ENCODE measurements around the gene MTHFR.
"Not testable (repeated sequence)": the region's sequence is repeated elsewhere in the genome, so short reads cannot be mapped to it uniquely, and the experiment has no call there.

Gene MTHFR

GRCh38 chr1:11833497-11833896, 27.7 kb upstream of the MTHFR start:
- no peak for DNase-seq (ENCODE audit: low read depth)

- no peak for DNase-seq (ENCODE audit: low read depth)
These were observed 26.4 kb upstream of the MTHFR start for GRCh38 chr1:11831945-11832725.

GRCh38 chr1:11828511-11828910, 22.7 kb upstream of the MTHFR start:
- DNase-seq (ENCODE audit: low read depth): no peak

- no peak for DNase-seq (ENCODE audit: low read depth)
These were observed 21.2 kb upstream of the MTHFR start for GRCh38 chr1:11826946-11827345.

GRCh38 chr1:11825131-11825530, 19.4 kb upstream of the MTHFR start:
- DNase-seq (ENCODE audit: low read depth): peak; percentile 29

GRCh38 chr1:11823366-11824137, 17.8 kb upstream of the MTHFR start:
- DNase-seq (ENCODE audit: low read depth): no peak

GRCh38 chr1:11822091-11822490, 16.3 kb upstream of the MTHFR start:
- peak; percentile 32 for DNase-seq (ENCODE audit: low read depth)

GRCh38 chr1:11817192-11817591, 11.4 kb upstream of the MTHFR start:
- DNase-seq (ENCODE audit: low read depth): no peak

GRCh38 chr1:11813021-11813420, 7.3 kb upstream of the MTHFR start:
- DNase-seq (ENCODE audit: low read depth): no peak

GRCh38 chr1:11807133-11807532, 1.4 kb upstream of the MTHFR start:
- DNase-seq (ENCODE audit: low read depth): no peak

GRCh38 chr1:11806307-11806936, 658 bp upstream of the MTHFR start:
- DNase-seq (ENCODE audit: low read depth): peak; percentile 39

GRCh38 chr1:11804666-11805421, 920 bp downstream of the MTHFR start:
- DNase-seq (ENCODE audit: low read depth): peak; percentile 25

GRCh38 chr1:11803924-11804665, 1.7 kb downstream of the MTHFR start:
- DNase-seq (ENCODE audit: low read depth): not testable (repeated sequence)

GRCh38 chr1:11802973-11803885, 2.5 kb downstream of the MTHFR start:
- DNase-seq (ENCODE audit: low read depth): peak; percentile 90

- DNase-seq (ENCODE audit: low read depth): peak; percentile 34
These were observed 3.2 kb downstream of the MTHFR start for GRCh38 chr1:11802616-11802972.

GRCh38 chr1:11800756-11801433, 4.9 kb downstream of the MTHFR start:
- DNase-seq (ENCODE audit: low read depth): no peak

- no peak for DNase-seq (ENCODE audit: low read depth)
These were observed 5.4 kb downstream of the MTHFR start for GRCh38 chr1:11800391-11800755.

- no peak for DNase-seq (ENCODE audit: low read depth)
These were observed 5.9 kb downstream of the MTHFR start for GRCh38 chr1:11799896-11800295.

GRCh38 chr1:11799099-11799498, 6.7 kb downstream of the MTHFR start:
- no peak for DNase-seq (ENCODE audit: low read depth)

Data from ELR (cell line).